GM15510 (cell line): ENCODE data around the gene CYP11A1.
A peak's percentile ranks its signal among the peaks of the same experiment; 100 is the strongest.

Experiments
- POLR2A ChIP-seq: IDR thresholded peaks from 3 replicates; pipeline ENCODE4 v1.6.1; 2011; ENCODE audit warnings: borderline replicate concordance; ENCODE audit not compliant: insufficient read length; ENCODE audit errors: extremely low read depth

Gene CYP11A1

DNA sequence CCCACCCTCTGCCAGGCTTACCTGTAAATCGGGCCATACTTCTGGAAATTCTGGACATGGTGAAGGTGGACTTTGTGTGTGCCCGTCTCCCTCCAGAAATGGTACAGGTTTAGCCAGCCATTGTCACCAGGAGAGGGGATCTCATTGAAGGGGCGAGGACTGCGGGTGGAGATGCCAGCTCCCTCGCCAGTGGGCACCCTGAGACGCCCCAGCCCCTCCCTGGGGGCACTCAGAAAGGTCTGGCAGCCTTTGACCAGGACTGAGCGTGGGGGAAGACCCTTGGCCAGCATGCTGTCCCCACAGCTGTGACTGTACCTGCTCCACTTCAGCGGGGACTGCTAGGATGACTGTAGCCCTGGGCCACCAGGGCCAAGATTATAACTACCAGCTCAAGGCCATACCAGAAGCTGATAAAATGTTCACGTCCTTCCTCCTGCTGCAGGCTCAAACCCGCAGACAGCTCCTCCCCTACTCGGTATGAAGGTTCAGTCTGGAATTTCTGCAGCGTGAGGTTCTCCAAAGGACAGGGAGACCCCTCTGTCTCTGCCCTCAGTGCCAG is at the start of gene CYP11A1:
TSS of gene CYP11A1 (minus strand) at position 351 of the 559 bp plus-strand sequence. CDS start at position 290, 61 bp downstream.
- TF ChIP-seq POLR2A: no peak

DNA sequence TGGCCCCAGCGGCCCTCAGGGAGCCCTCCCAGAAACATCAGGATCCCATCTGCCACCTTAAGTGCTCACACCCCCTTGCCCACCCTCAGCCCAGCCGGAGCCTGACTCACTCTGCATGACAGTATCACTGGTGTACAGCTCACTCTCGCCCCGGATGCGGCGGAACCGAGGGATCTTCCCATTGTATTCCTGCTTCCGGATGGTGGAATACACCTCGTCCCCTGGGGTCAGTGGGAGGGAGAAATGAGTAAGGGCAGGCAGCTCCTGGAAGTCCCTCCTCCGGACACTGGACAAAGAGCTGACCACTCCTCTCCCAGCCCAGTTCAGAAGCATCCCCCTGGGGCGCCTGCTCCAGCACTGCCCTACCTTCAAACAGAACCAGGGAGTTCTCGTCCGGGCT is 49.8 kb upstream of the CYP11A1 start:
- no peak for TF ChIP-seq POLR2A

DNA sequence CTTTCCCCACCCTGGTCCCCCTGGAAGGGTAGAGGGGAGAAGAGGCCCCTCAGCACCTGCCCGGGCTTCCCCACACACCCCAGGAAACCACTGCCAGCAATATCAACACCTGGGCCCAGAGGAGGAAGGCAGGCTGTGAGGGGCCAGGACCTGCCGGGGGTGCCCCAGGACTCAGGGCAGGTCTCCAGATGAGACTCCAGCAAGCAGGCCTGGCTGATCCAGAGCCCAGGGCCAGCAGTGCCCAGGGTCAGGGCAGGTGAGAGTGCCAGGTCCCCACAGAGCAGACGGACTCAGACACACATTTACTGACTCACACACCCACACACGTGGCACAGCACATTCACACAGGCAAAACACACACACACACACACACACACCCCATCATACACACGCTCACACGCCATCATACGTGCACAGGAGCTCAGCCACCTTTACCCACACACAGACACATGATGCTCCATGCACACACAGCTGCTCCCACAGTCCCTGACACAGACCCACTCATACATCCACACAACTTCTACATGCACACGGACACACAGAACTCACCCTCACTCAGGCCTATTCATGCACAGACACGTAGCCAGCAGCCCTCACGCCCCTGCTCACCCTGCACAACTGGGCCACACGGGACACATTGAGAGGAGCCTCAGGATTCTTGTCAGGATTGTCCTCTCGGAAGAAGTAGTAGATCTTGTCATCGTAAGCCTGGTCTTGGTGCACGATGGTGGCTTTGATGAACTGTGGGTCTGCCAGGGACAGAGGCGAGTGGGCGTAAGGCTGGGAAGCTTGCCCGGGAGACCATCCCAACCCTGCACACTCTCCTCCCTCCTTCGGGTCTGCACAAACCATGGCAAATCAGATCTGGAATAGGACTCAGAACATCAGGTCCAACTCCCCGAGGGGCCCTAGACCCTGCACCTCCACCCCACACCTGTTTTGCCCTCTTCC is 48.8 kb upstream of the CYP11A1 start:
- TF ChIP-seq POLR2A: no peak

DNA sequence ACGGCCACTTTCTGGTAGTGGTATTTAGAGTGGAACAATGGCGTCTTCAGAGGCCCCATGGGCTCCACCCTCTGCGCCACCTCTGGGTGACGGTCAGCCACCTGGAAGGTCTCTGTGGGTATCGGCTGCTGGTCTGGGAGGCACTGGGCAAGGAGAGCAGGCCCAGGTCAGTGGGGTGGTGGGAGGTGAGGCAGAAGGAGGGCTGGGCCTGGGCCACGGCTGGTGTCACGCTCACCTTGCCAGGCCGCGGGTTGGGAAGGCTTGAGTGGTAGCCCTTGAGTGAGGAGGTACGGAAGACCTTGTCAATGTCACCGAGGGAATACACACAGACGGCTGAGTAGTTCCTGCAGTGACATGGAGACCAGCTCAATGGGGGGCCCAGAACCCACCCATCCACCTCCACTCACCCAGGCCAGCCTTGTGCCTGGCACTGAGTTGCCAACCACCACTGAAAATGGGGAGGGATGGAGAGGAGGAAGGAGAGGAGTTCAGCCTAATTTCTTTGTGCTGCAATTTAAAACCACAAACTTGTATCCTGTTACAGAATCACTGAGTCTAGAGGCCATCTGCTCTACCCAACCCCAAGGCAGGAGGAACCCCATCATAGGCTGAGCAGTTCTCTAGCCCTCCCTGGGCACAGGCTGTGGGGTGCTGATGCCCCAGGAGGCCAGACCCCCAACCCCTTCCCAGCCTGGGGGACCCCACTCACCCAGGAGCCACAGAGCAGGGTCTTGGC is 47.3 kb upstream of the CYP11A1 start:
- no peak for TF ChIP-seq POLR2A

DNA sequence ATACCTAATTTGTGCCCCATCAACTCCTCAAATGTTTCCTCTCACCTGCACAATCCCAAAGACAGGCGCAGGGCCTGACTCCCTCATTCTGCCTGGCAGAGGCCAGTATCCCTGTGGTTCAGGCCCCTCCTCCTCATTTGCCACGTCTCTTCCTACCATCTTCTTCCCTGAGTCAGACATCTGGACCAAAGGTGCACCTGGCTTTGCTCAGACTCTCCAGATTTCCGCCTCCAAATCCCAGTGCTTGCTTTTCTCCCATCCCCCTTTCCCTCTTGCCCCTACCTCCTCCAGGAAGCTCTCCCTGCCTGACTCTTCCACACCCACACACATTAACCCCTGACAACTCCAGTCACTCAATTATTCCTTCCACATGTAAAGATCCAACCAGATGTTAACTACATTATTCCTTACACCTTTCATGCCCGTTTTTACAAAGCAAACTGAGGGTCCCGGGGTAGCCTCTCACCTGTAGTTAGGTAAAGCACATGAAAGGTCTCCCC is 46.7 kb upstream of the CYP11A1 start:
- no peak for TF ChIP-seq POLR2A

DNA sequence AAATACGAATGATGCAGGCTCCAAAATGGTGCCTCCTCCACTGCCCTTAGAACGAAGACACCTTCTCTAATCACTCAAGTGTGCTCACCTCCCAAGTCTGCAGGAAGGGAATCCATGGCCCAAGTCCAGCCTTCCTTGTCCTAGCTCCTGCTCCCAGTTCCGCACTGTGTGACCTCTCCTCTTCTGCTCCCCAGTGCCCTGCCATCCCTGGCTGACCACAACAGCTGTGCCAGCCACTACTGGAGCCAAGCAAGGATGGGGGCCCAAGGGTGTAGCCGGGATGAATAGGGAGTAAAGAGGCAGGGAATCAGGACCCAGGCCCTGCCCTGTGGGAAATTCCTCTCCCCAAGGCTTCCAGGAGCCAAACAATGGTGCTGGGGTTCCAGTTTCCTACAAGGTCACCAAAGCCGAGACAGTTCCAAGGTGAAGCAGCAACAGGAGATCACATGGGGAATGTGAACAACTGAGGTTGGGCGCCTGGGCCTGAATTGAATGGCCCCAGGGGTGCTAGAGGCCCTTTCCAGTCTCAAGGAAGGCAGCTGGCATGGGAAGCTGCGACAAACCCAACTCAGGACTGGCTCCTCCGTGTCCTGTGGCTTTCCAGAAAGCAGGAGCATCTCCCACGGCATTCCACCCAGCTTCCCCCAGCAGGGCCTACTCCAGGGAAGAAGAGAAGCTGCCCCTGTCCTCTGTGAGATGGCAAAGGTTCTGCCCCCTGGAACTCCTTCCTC is 46.1 kb upstream of the CYP11A1 start:
- no peak for TF ChIP-seq POLR2A

DNA sequence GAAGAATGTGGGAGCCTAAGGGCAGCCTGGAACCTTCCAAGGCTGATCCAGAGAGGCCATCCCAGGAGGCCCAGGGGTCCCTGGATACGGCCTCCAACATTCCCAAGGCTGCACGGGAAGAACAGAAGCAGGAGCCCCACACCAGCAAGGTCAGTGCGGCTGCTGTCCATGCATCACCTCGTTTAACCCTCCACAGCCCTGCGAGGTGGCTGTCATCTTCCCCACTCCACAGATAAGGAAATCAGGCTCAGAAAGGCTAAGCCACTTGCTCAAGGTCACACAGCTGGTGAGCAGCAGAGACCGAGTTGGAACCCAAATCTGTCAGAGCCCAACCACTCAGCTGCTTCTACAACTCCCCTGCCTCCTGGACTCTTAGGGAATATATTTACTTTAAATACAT is 44.7 kb upstream of the CYP11A1 start:
- peak; percentile 21 for TF ChIP-seq POLR2A

DNA sequence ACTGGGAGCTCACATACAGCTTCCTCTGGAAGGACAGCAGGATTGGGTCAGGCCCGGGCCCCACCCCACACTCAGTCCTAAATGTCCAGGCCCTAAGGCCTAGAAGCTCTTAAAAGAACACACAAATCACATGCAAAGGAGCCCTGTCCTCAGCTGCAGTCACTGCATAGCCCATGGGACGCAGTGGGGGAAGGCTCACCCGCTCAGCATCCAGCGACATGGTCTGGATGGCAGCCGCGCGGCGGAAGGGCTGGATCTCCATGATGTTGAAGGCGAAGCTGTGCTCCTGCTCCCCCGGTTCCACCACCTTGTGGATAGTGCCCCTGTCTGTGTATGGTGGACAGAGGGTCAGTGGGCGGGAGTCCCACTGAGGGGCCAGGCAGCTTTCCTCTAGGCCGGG is 44.2 kb upstream of the CYP11A1 start:
- TF ChIP-seq POLR2A: no peak

DNA sequence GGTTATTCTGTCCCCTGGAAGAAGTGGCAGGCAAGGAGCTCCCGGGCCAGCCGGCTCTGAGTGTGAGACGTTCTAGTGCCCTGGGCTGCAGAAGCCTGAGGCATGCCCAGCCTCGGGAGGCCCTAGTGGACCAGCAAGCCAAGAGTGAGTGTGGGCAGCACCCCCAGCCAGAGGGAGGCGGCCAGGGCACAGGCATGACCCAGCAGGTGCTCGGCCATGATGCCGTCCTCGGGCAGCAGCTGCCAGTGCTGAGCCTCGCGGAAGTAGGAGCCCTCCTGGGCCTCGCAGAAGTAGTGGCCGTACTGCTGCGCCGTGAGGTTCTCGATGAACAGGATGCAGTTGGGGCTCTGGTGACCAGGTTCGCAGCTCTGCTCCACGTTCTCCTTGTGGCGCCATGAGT is 43.1 kb upstream of the CYP11A1 start:
- TF ChIP-seq POLR2A: no peak

DNA sequence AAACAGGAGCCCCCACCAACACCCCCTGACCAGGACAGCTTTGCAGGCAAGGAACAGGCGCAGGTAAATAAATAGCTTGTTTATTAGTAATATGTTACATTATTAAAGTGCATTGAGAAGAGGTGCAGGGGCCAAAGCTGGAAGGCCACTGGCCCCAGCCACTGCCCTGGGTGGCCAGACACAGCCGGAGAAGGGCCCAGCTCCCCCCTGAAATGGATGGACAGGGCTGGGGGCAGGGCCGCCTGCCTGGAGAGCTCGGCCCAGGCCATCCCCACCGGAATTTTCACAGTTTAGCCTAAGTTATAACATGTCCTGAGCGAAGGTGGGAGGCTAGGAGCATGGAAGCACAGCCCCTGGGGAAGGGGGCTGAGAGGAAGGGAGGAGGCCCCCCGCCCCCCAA is 41.8 kb upstream of the CYP11A1 start:
- no peak for TF ChIP-seq POLR2A

DNA sequence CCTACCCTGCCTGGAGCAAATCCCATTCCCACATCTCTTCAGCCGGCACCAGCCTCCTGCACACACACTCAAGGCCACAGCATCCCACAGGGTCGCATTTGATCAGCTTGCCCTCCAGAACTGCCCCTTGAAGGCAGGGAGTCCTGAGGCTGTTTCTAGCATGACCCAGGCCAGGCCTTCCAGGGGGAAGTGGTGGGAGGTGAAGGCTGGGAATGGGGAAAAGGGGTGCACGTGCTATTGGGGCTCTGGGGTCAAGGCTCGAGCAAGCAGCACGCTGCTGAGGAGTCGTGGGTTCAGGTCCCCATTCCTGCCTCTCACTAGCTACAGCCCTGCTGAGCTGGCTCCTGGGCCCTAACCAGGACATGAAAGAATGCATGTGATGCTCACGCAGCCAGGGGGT is 41.4 kb upstream of the CYP11A1 start:
- TF ChIP-seq POLR2A: no peak

DNA sequence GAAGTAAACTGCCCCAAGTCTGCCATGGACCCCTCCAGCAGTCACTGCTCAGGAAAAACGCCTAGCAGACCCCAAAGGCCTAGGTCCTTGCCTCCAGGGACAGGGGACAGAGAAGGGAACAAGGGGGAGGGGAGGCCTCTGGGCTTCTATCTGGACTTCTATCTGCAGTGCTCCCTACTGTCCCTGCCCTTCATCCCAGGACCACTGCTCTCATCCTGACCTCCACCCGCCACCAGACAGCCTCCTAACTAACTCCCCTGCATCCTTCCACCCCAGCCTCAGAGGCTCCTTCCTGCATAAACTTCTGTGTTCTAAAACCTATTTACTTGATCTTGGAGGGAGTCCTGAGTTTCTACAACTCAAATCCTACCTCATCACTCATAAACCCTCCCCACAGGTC is 40.9 kb upstream of the CYP11A1 start:
- TF ChIP-seq POLR2A: peak; percentile 34

DNA sequence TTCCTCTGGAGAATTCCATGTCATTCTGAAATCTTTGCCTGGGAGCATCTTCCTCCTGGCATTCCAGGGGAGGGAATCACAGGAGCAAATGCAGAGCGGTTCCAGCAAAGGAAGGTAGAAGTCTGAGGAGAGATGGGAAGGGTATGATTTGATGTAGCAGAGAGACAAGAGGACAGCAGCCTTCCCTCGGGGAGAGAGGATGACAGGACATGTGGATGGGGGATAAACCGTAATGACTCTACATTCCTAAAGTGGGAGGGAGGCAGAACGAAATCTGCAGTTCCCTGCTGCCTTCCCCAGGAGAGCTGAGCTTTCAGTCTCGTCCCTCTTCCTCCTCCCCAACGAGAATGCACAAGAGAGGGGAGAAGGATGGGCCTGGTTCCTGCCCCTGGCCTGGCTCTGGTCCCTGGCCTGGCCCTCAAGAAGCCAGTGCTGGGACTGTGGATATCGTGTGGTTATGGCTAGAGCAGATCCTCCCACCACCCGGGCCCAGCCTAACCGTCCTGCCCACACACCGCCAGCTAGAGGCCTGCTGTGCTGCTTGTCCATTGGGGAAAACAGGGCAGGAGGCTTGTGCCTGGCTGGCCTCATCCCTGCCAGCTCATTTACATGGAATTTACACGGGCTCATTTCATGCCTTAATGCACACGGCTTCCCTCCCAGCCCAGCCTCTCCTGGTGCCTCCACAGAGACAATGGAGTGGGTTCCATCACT is 39.7 kb upstream of the CYP11A1 start:
- no peak for TF ChIP-seq POLR2A

DNA sequence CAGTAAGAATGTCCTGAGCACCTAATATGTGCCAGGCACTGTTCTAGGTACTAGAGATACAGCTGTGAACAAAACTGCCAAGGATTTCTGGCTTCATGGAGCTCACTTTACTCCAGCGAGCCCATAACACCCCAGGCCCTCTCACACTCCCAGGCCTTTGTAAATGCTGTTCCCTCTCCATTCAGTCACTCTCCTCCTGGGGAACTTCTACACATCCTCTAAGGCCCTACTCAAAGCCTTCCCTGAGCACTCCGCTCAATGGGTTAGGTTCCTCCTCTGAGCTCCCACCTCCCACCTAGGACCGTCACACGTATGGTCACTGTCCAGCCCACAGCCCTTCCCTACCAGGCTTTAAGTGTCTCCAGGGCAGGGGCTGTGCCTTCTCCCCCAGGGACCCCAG is 39.1 kb upstream of the CYP11A1 start:
- no peak for TF ChIP-seq POLR2A
